ENCODE data around the gene ADGRL3.

ADGRL3 gene

GRCh38 chr4:61527888-61528287, 327.8 kb downstream of the ADGRL3 start:
- Histone ChIP-seq H3K18ac (ENCODE audit: low read length) (no peak overlapping the region), H3K79me2 (ENCODE audit: control insufficient read depth, insufficient read depth, low read length, poor library complexity) (no peaks in the 10 kb centered on the region), H4K8ac (ENCODE audit: low read depth, low read length) (no peak overlapping the region), H4K12ac (ENCODE audit: low read depth, low read length) (no peak overlapping the region), H2BK5ac (ENCODE audit: low read depth, low read length, poor library complexity) (no peak overlapping the region), H3K79me1 (ENCODE audit: low read length) (no peaks in the 10 kb centered on the region), H3K27me3 (ENCODE audit: insufficient read depth, low read length) (no peaks in the 10 kb centered on the region), H2BK12ac (ENCODE audit: low read length) (no peak overlapping the region), H2BK120ac (ENCODE audit: insufficient read depth, low read length, poor library complexity) (no peak overlapping the region), H2AK5ac (ENCODE audit: low read length) (no peak overlapping the region), H3K9me3 (ENCODE audit: insufficient read depth, low read depth, low read length) (no peaks in the 10 kb centered on the region), H3K4me1 (ENCODE audit: control insufficient read depth in 1 of 2, insufficient read depth in 2 of 2, low read length in 2 of 2) (peaks cover 3 to 4% of the 10 kb centered on the region in 2 experiments), H3K14ac (ENCODE audit: low read length) (no peak overlapping the region), H2AFZ (ENCODE audit: insufficient read depth, low read length, poor library complexity) (no peak overlapping the region), H3K23ac (ENCODE audit: low read length) (no peak overlapping the region), H3K4me3 (ENCODE audit: low read depth, low read length) (no peak overlapping the region), H4K91ac (ENCODE audit: low read depth, low read length) (no peak overlapping the region), H3K9ac (ENCODE audit: low read length) (no peak overlapping the region), H3K4ac (ENCODE audit: low read depth, low read length) (no peak overlapping the region), H3K27ac (ENCODE audit: low read depth, low read length) (no peak overlapping the region), H3K36me3 (ENCODE audit: control insufficient read depth in 1 of 2, insufficient read depth in 2 of 2, low read length in 2 of 2) (no peaks in the 10 kb centered on the region), H3K4me2 (ENCODE audit: low read length) (no peak overlapping the region)
- no peak for DNase-seq
- WGBS (ENCODE audit: extremely low coverage, insufficient coverage, insufficient read length), result no CpG with 5 or more reads among the region's 4 CpGs

GRCh38 chr4:61528595-61528994, 328.5 kb downstream of the ADGRL3 start:
- DNase-seq, result no peak
- no peak overlapping the region for H3K4me3 ChIP-seq (ENCODE audit: low read depth, low read length)
- WGBS (ENCODE audit: extremely low coverage, insufficient coverage, insufficient read length), result no CpG with 5 or more reads among the region's 1 CpG

GRCh38 chr4:61531188-61531587, 331.1 kb downstream of the ADGRL3 start:
- no peak overlapping the region for H2AK5ac ChIP-seq (ENCODE audit: low read length)
- H3K4ac ChIP-seq (ENCODE audit: low read depth, low read length), result no peak overlapping the region
- H3K27me3 ChIP-seq (ENCODE audit: insufficient read depth, low read length), result no peaks in the 10 kb centered on the region
- H3K27ac ChIP-seq (ENCODE audit: low read depth, low read length), result no peak overlapping the region
- H3K14ac ChIP-seq (ENCODE audit: low read length), result no peak overlapping the region
- H3K79me2 ChIP-seq (ENCODE audit: control insufficient read depth, insufficient read depth, low read length, poor library complexity), result no peaks in the 10 kb centered on the region
- H2BK120ac ChIP-seq (ENCODE audit: insufficient read depth, low read length, poor library complexity), result no peak overlapping the region
- no peak overlapping the region for H2BK5ac ChIP-seq (ENCODE audit: low read depth, low read length, poor library complexity)
- H3K36me3 ChIP-seq (ENCODE audit: control insufficient read depth in 1 of 2, insufficient read depth in 2 of 2, low read length in 2 of 2), result no peaks in the 10 kb centered on the region
- no CpG with 5 or more reads among the region's 5 CpGs for WGBS (ENCODE audit: extremely low coverage, insufficient coverage, insufficient read length)
- no peak overlapping the region for H4K8ac ChIP-seq (ENCODE audit: low read depth, low read length)
- H3K4me1 ChIP-seq (ENCODE audit: control insufficient read depth in 1 of 2, insufficient read depth in 2 of 2, low read length in 2 of 2), result peaks cover 3 to 4% of the 10 kb centered on the region in 2 experiments
- DNase-seq, result no peak
- H3K9ac ChIP-seq (ENCODE audit: low read length), result no peak overlapping the region
- H3K4me3 ChIP-seq (ENCODE audit: low read depth, low read length), result no peak overlapping the region
- no peak overlapping the region for H3K4me2 ChIP-seq (ENCODE audit: low read length)
- no peaks in the 10 kb centered on the region for H3K9me3 ChIP-seq (ENCODE audit: insufficient read depth, low read depth, low read length)
- no peak overlapping the region for H3K23ac ChIP-seq (ENCODE audit: low read length)
- no peak overlapping the region for H2BK12ac ChIP-seq (ENCODE audit: low read length)
- no peak overlapping the region for H4K91ac ChIP-seq (ENCODE audit: low read depth, low read length)
- no peak overlapping the region for H3K18ac ChIP-seq (ENCODE audit: low read length)
- H2AFZ ChIP-seq (ENCODE audit: insufficient read depth, low read length, poor library complexity), result no peak overlapping the region
- no peaks in the 10 kb centered on the region for H3K79me1 ChIP-seq (ENCODE audit: low read length)
- H4K12ac ChIP-seq (ENCODE audit: low read depth, low read length), result no peak overlapping the region

More at GRCh38 chr4:61528595-61528994, 328.5 kb downstream of the ADGRL3 start:
- Histone ChIP-seq H4K8ac (ENCODE audit: low read depth, low read length) (no peak overlapping the region), H3K36me3 (ENCODE audit: control insufficient read depth in 1 of 2, insufficient read depth in 2 of 2, low read length in 2 of 2) (no peaks in the 10 kb centered on the region), H3K14ac (ENCODE audit: low read length) (no peak overlapping the region), H2AFZ (ENCODE audit: insufficient read depth, low read length, poor library complexity) (no peak overlapping the region), H2BK12ac (ENCODE audit: low read length) (no peak overlapping the region), H3K9ac (ENCODE audit: low read length) (no peak overlapping the region), H3K27ac (ENCODE audit: low read depth, low read length) (no peak overlapping the region), H4K12ac (ENCODE audit: low read depth, low read length) (no peak overlapping the region), H3K27me3 (ENCODE audit: insufficient read depth, low read length) (no peaks in the 10 kb centered on the region), H3K79me2 (ENCODE audit: control insufficient read depth, insufficient read depth, low read length, poor library complexity) (no peaks in the 10 kb centered on the region), H3K4ac (ENCODE audit: low read depth, low read length) (no peak overlapping the region), H2AK5ac (ENCODE audit: low read length) (no peak overlapping the region), H3K79me1 (ENCODE audit: low read length) (no peaks in the 10 kb centered on the region), H4K91ac (ENCODE audit: low read depth, low read length) (no peak overlapping the region), H3K18ac (ENCODE audit: low read length) (no peak overlapping the region), H3K9me3 (ENCODE audit: insufficient read depth, low read depth, low read length) (no peaks in the 10 kb centered on the region), H2BK5ac (ENCODE audit: low read depth, low read length, poor library complexity) (no peak overlapping the region), H3K4me1 (ENCODE audit: control insufficient read depth in 1 of 2, insufficient read depth in 2 of 2, low read length in 2 of 2) (peaks cover 3 to 4% of the 10 kb centered on the region in 2 experiments), H3K4me2 (ENCODE audit: low read length) (no peak overlapping the region), H3K23ac (ENCODE audit: low read length) (no peak overlapping the region), H2BK120ac (ENCODE audit: insufficient read depth, low read length, poor library complexity) (no peak overlapping the region)

GRCh38 chr4:61532336-61533000, 332.3 kb downstream of the ADGRL3 start:
- Histone ChIP-seq H3K14ac (ENCODE audit: low read length) (no peak overlapping the region), H4K12ac (ENCODE audit: low read depth, low read length) (no peak overlapping the region), H2AFZ (ENCODE audit: insufficient read depth, low read length, poor library complexity) (no peak overlapping the region), H3K36me3 (ENCODE audit: control insufficient read depth in 1 of 2, insufficient read depth in 2 of 2, low read length in 2 of 2) (no peaks in the 10 kb centered on the region), H2BK12ac (ENCODE audit: low read length) (no peak overlapping the region), H3K18ac (ENCODE audit: low read length) (no peak overlapping the region), H3K9ac (ENCODE audit: low read length) (no peak overlapping the region), H3K4me2 (ENCODE audit: low read length) (no peak overlapping the region), H3K79me1 (ENCODE audit: low read length) (no peaks in the 10 kb centered on the region), H4K8ac (ENCODE audit: low read depth, low read length) (no peak overlapping the region), H3K4ac (ENCODE audit: low read depth, low read length) (no peak overlapping the region), H2AK5ac (ENCODE audit: low read length) (no peak overlapping the region), H3K4me3 (ENCODE audit: low read depth, low read length) (no peak overlapping the region), H3K4me1 (ENCODE audit: control insufficient read depth in 1 of 2, insufficient read depth in 2 of 2, low read length in 2 of 2) (peaks cover 3 to 4% of the 10 kb centered on the region in 2 experiments), H4K91ac (ENCODE audit: low read depth, low read length) (no peak overlapping the region), H2BK120ac (ENCODE audit: insufficient read depth, low read length, poor library complexity) (no peak overlapping the region), H3K27me3 (ENCODE audit: insufficient read depth, low read length) (no peaks in the 10 kb centered on the region), H3K27ac (ENCODE audit: low read depth, low read length) (no peak overlapping the region), H3K23ac (ENCODE audit: low read length) (no peak overlapping the region), H3K79me2 (ENCODE audit: control insufficient read depth, insufficient read depth, low read length, poor library complexity) (no peaks in the 10 kb centered on the region), H3K9me3 (ENCODE audit: insufficient read depth, low read depth, low read length) (no peaks in the 10 kb centered on the region), H2BK5ac (ENCODE audit: low read depth, low read length, poor library complexity) (no peak overlapping the region)
- WGBS (ENCODE audit: extremely low coverage, insufficient coverage, insufficient read length), result no CpG with 5 or more reads among the region's 14 CpGs
- no peak for DNase-seq

Data from trophoblast cell (in vitro differentiated cells and primary cell).